ENCODE data around the gene CXorf38.

DNA sequence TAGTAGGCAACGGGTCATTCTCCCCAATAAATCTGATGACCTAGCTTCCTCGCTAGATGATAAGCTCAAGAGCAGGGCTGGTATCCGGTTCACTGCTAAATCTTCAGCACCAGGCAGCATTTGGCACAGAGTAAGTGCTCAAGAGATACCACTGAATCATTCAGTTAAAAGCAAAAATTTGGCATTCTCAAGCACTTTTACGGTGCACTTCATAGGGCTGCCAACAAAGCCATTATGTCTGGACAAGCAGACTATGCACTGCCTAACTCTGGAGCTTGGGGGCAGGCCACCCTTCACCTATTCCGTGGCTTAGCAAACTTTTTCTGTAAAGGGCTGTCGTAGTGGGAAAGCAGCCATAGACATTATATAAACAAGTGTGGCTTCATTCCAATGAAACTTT lies 23.8 kb upstream of the CXorf38 start:
- no peak for TF ChIP-seq EZH2phosphoT487 (IDR thresholded peaks at IDR 0.05; ENCODE audit: borderline replicate concordance, low read length)
- TF ChIP-seq, protein P1, sequence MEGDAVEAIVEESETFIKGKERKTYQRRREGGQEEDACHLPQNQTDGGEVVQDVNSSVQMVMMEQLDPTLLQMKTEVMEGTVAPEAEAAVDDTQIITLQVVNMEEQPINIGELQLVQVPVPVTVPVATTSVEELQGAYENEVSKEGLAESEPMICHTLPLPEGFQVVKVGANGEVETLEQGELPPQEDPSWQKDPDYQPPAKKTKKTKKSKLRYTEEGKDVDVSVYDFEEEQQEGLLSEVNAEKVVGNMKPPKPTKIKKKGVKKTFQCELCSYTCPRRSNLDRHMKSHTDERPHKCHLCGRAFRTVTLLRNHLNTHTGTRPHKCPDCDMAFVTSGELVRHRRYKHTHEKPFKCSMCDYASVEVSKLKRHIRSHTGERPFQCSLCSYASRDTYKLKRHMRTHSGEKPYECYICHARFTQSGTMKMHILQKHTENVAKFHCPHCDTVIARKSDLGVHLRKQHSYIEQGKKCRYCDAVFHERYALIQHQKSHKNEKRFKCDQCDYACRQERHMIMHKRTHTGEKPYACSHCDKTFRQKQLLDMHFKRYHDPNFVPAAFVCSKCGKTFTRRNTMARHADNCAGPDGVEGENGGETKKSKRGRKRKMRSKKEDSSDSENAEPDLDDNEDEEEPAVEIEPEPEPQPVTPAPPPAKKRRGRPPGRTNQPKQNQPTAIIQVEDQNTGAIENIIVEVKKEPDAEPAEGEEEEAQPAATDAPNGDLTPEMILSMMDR (conservative IDR thresholded peaks at IDR 0.05; ENCODE audit: low read depth, low read length), result no peak
- TF ChIP-seq EZH2 (IDR thresholded peaks at IDR 0.05; ENCODE audit: low read length, unreplicated experiment), result no peak

Data from PC-3 (cell line).